A673 (cell line): Measurements from ENCODE around the gene TOM1.

Experiments used
- CTCF ChIP-seq: fragments of 300-800, 200-600 bp; sonication (generic); conservative IDR thresholded peaks from 2 replicates; pipeline ENCODE4 v1.5.1; 2017; ENCODE audit warnings: low read depth, mild to moderate bottlenecking, antibody characterized with exemption, low read length, moderate library complexity, mixed read lengths
- EZH2 ChIP-seq: fragments of 200-600 bp; sonication (generic); IDR thresholded peaks from 2 replicates; pipeline ENCODE4 v1.6.1; 2017; ENCODE audit warnings: borderline replicate concordance, low read depth, mild to moderate bottlenecking, mixed read lengths, antibody characterized with exemption, low read length; ENCODE audit not compliant: poor library complexity, severe bottlenecking

- no peak for TF ChIP-seq CTCF
- no peak for TF ChIP-seq EZH2
Measured at GRCh38 chr22:35335468-35335867, 35.8 kb downstream of the TOM1 start.
